ENCODE data around the gene CC2D2A.
A peak's percentile ranks its signal among the peaks of the same experiment; 100 is the strongest.
"Not testable (repeated sequence)": the region's sequence is repeated elsewhere in the genome, so short reads cannot be mapped to it uniquely, and the experiment has no call there.

The CC2D2A gene

GRCh38 chr4:15507679-15508078, 38.0 kb downstream of the CC2D2A start:
- DNase-seq (ENCODE audit: low read depth) = no peak
- TF ChIP-seq CTCF (conservative IDR thresholded peaks at IDR 0.05; ENCODE audit: low read depth, low read length) = no peak

GRCh38 chr4:15510961-15511360, 41.3 kb downstream of the CC2D2A start:
- H3K4me3 ChIP-seq (ENCODE audit: low read depth, low read length) = no peak overlapping the region
- no peak for DNase-seq (ENCODE audit: low read depth)
- TF ChIP-seq CTCF (conservative IDR thresholded peaks at IDR 0.05; ENCODE audit: low read depth, low read length) = no peak

More at GRCh38 chr4:15507679-15508078, 38.0 kb downstream of the CC2D2A start:
- no peak overlapping the region for H3K4me3 ChIP-seq (ENCODE audit: low read depth, low read length)

GRCh38 chr4:15513545-15513944, 43.9 kb downstream of the CC2D2A start:
- DNase-seq (ENCODE audit: low read depth) = peak; percentile 67
- no peak overlapping the region for H3K4me3 ChIP-seq (ENCODE audit: low read depth, low read length)
- TF ChIP-seq CTCF (conservative IDR thresholded peaks at IDR 0.05; ENCODE audit: low read depth, low read length) = peak; percentile 47

- no peak overlapping the region for H3K4me3 ChIP-seq (ENCODE audit: low read depth, low read length)
- peak; percentile 86 for DNase-seq (ENCODE audit: low read depth)
- TF ChIP-seq CTCF (conservative IDR thresholded peaks at IDR 0.05; ENCODE audit: low read depth, low read length) = no peak
Observed at GRCh38 chr4:15515106-15515505, 45.4 kb downstream of the CC2D2A start.

- DNase-seq (ENCODE audit: low read depth) = no peak
- H3K4me3 ChIP-seq (ENCODE audit: low read depth, low read length) = no peak overlapping the region
- TF ChIP-seq CTCF (conservative IDR thresholded peaks at IDR 0.05; ENCODE audit: low read depth, low read length) = no peak
Observed at GRCh38 chr4:15516494-15516893, 46.8 kb downstream of the CC2D2A start.

GRCh38 chr4:15517681-15518080, 48.0 kb downstream of the CC2D2A start:
- not testable (repeated sequence) for DNase-seq (ENCODE audit: low read depth); H3K4me3 ChIP-seq (ENCODE audit: low read depth, low read length)

- DNase-seq (ENCODE audit: low read depth) = peak; percentile 60
- H3K4me3 ChIP-seq (ENCODE audit: low read depth, low read length) = no peak overlapping the region
- no peak for TF ChIP-seq CTCF (conservative IDR thresholded peaks at IDR 0.05; ENCODE audit: low read depth, low read length)
Observed at GRCh38 chr4:15521442-15522039, 51.9 kb downstream of the CC2D2A start.

Data from choroid plexus epithelial cell (primary cell).